Osteocyte (in vitro differentiated cells): ENCODE data around the gene CHMP5. TPM values are rescaled to one million over a fixed set of nuclear protein-coding genes. Genes with fewer than 3 reads are reported as not detected.

Source experiments
- DNase-seq: peaks from one replicate; pipeline ENCODE4 v3.0.0; 2021; ENCODE audit warnings: mixed read lengths; ENCODE audit not compliant: unreplicated experiment; ENCODE audit errors: extremely low spot score
- H3K27ac Mint-ChIP-seq: one replicate; pipeline ENCODE4 v1.8.0; 2021; ENCODE audit warnings: mild to moderate bottlenecking, mixed read lengths; ENCODE audit not compliant: unreplicated experiment
- H3K27me3 Mint-ChIP-seq: one replicate; pipeline ENCODE4 v1.8.0; 2021; ENCODE audit warnings: mixed read lengths; ENCODE audit not compliant: unreplicated experiment
- H3K36me3 Mint-ChIP-seq: one replicate; pipeline ENCODE4 v1.8.0; 2021; ENCODE audit warnings: mixed read lengths; ENCODE audit not compliant: unreplicated experiment
- H3K4me1 Mint-ChIP-seq: one replicate; pipeline ENCODE4 v1.8.0; 2021; ENCODE audit warnings: mixed read lengths; ENCODE audit not compliant: unreplicated experiment
- H3K4me3 Mint-ChIP-seq: one replicate; pipeline ENCODE4 v1.8.0; 2021; ENCODE audit warnings: mild to moderate bottlenecking, moderate library complexity, mixed read lengths; ENCODE audit not compliant: unreplicated experiment
- H3K9me3 Mint-ChIP-seq: one replicate; pipeline ENCODE4 v1.8.0; 2021; ENCODE audit warnings: mixed read lengths; ENCODE audit not compliant: unreplicated experiment
- total RNA-seq: library from RNA; stranded (reverse); gene quantifications from 2 replicates; pipeline ENCODE4 v1.2.1, GENCODE V29; 2021
- TF ChIP-seq, protein P1 (sequence below): fragments of 200-600 bp; sonication (generic); IDR thresholded peaks from 2 replicates; pipeline ENCODE4 v1.5.0; 2021; ENCODE audit warnings: antibody characterized with exemption, mild to moderate bottlenecking, moderate library complexity

The CHMP5 gene
- total RNA-seq, 1 donor from 2014 or later: 63.7 TPM

DNA sequence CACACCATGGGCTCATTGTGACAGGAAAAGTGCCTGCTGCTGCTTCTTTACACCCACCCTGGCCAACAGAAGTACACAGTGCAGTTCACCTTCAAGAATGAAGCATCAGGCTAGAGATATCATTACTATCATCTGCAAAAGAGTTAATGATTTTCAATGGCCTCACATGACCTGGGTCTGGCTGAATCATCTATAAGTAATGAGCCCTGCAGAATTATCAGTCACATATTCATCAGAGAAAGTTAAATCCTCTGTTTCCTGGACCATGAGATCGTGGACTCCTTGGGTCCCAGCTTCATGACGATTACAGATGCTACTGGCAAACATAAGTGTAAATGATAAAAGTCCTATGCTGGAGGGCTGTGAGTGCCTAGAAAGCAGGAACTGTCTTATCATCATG lies 8.6 kb upstream of the CHMP5 start:
- no peaks in the 10 kb centered on the region for H3K27me3 Mint-ChIP-seq
- DNase-seq: no peak
- TF ChIP-seq, protein P1, sequence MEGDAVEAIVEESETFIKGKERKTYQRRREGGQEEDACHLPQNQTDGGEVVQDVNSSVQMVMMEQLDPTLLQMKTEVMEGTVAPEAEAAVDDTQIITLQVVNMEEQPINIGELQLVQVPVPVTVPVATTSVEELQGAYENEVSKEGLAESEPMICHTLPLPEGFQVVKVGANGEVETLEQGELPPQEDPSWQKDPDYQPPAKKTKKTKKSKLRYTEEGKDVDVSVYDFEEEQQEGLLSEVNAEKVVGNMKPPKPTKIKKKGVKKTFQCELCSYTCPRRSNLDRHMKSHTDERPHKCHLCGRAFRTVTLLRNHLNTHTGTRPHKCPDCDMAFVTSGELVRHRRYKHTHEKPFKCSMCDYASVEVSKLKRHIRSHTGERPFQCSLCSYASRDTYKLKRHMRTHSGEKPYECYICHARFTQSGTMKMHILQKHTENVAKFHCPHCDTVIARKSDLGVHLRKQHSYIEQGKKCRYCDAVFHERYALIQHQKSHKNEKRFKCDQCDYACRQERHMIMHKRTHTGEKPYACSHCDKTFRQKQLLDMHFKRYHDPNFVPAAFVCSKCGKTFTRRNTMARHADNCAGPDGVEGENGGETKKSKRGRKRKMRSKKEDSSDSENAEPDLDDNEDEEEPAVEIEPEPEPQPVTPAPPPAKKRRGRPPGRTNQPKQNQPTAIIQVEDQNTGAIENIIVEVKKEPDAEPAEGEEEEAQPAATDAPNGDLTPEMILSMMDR: no peak
- H3K27ac Mint-ChIP-seq: no peak overlapping the region
- no peak overlapping the region for H3K4me3 Mint-ChIP-seq
- H3K9me3 Mint-ChIP-seq: no peaks in the 10 kb centered on the region
- H3K36me3 Mint-ChIP-seq: peaks cover 56% of the 10 kb centered on the region
- H3K4me1 Mint-ChIP-seq: no peaks in the 10 kb centered on the region

DNA sequence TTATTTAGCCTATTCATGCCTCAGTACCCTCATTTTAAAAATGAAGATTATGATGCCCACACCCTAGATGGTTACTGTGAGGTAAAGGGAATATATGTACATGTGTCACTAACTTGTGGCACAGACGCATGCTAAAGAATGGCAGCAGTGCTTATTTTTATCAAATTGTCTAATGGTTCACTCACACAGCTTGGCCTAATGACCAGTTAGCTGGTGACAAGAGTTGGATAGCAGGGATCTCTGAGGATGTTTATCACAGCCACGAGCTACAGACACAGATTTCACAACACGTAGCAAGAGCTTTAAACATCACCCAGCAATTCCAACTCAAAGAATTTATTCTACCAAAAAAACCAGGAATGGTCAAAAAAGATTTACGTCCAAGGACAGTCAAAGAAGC lies 7.6 kb upstream of the CHMP5 start:
- TF ChIP-seq, protein P1: no peak
- no peaks in the 10 kb centered on the region for H3K4me1 Mint-ChIP-seq
- peaks cover 61% of the 10 kb centered on the region for H3K36me3 Mint-ChIP-seq
- H3K9me3 Mint-ChIP-seq: no peaks in the 10 kb centered on the region
- DNase-seq: no peak
- no peak overlapping the region for H3K4me3 Mint-ChIP-seq
- no peaks in the 10 kb centered on the region for H3K27me3 Mint-ChIP-seq
- H3K27ac Mint-ChIP-seq: no peak overlapping the region

DNA sequence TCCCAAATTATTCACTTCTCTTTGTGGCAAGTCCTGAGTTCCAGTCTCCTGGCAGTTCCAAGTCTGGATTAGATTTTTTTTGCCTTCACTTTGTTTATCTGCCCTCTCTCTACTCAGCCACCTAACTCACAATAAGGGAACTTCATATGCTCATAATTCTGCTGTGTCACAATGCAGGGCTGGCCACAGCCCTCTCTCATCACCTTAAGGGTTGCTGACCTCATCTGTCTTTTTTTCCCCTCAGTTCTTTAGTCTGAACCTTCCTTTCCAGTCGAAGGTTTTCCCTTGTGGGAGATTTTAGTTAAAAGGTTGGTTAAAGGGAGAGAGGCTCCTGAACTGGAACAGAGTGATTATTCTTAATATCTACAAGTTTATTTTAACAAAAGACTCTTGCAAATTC lies 4.5 kb upstream of the CHMP5 start:
- H3K27me3 Mint-ChIP-seq: no peaks in the 10 kb centered on the region
- H3K4me3 Mint-ChIP-seq: no peak overlapping the region
- H3K36me3 Mint-ChIP-seq: peaks cover 40% of the 10 kb centered on the region
- H3K9me3 Mint-ChIP-seq: no peaks in the 10 kb centered on the region
- H3K4me1 Mint-ChIP-seq: peaks cover 14% of the 10 kb centered on the region
- TF ChIP-seq, protein P1: no peak
- no peak overlapping the region for H3K27ac Mint-ChIP-seq
- no peak for DNase-seq

DNA sequence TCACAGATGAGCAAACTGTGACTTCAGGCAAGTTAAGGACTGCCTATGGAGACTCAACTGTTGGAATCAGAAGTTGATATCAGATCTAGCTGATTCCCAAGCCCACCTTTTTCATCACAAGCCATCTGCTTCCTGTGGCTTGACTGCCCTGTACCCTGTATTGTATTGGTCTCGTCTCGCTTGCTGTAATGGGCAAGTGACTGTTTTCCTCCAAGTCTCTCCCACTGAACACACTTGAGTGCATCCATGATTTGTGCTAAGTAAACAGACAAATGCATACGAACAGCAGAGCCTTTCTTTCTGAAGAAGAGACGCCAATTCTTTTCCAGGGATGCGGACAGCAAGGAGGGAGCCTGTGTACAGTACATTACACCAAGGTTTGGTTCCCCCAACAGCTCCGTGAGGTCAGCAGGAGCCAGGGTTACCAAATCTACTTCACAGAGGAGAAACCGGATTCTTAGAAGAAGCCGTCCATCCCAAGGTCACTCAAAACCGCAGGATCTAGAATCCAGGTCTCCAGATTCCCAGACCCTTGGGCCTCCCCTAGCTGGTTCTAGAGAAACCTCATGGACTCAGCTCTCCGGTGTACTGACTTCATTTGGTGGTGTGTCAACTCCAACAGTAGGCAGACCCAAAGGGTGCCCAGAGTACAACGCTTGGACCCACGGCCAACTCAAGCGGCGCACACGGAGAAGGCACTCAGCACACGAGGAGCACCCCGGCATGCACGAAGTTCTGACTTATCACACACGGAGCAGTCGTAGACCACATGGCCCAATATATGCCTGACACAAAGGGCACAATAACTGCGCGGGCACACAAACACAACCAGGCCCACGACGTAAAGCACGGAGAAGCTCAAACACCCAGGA lies 1.5 kb upstream of the CHMP5 start:
- H3K36me3 Mint-ChIP-seq: peaks cover 35% of the 10 kb centered on the region
- peak overlapping the region; percentile 85 for H3K4me3 Mint-ChIP-seq
- peak overlapping the region; percentile 79 for H3K27ac Mint-ChIP-seq
- H3K27me3 Mint-ChIP-seq: no peaks in the 10 kb centered on the region
- no peak for DNase-seq
- peaks cover 26% of the 10 kb centered on the region for H3K4me1 Mint-ChIP-seq
- TF ChIP-seq, protein P1: no peak
- H3K9me3 Mint-ChIP-seq: no peaks in the 10 kb centered on the region

DNA sequence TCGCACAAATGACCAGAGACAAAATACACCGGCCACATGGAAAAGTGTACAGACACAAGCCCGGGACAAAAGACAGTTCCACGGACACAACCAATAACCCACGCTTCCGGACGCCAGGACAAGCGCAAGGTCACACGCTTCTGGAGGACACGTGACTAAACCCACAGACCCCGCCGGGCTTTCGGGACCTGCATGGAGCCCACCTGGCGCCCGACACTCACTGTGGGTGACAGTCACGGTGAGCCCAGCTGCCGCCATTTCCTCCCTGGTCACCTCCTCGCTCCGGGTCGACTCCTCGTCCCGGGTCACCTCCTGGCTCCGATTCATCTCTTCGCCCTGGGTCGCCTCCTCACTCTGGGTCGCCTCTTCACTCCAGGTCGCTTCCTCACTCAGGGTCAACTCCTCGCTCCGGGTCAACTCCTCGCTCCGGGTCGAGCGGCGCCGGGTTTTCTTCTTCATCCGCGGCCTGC lies 811 bp upstream of the CHMP5 start:
- DNase-seq: no peak
- Mint-ChIP-seq H3K4me3 (peak overlapping the region; percentile 85), H3K9me3 (no peaks in the 10 kb centered on the region), H3K36me3 (peaks cover 35% of the 10 kb centered on the region), H3K4me1 (peaks cover 26% of the 10 kb centered on the region), H3K27ac (peak overlapping the region; percentile 79), H3K27me3 (no peaks in the 10 kb centered on the region)
- TF ChIP-seq, protein P1: no peak
